WTC11 (cell line): Measurements from ENCODE around the gene COL13A1.

ENCODE experiments used
- CTCF ChIP-seq: fragments of 200-600 bp; IDR thresholded peaks from 2 replicates; pipeline ENCODE4 v1.8.0; 2022; ENCODE audit warnings: antibody characterized with exemption
- MAX ChIP-seq: sonication (generic); formaldehyde crosslinking; IDR thresholded peaks from 2 replicates; pipeline ENCODE4 v1.8.0; 2022; ENCODE audit warnings: mild to moderate bottlenecking, missing genetic modification reagents
- NR2C2 ChIP-seq: sonication (generic); formaldehyde crosslinking; IDR thresholded peaks from 2 replicates; pipeline ENCODE4 v1.8.0; 2022; ENCODE audit warnings: mild to moderate bottlenecking, missing genetic modification reagents
- SP1 ChIP-seq: sonication (generic); formaldehyde crosslinking; conservative IDR thresholded peaks from 2 replicates; pipeline ENCODE4 v1.8.1; 2022; ENCODE audit warnings: missing genetic modification reagents
- ZBTB21 ChIP-seq: sonication (generic); formaldehyde crosslinking; IDR thresholded peaks from 2 replicates; pipeline ENCODE4 v1.8.1; 2023; ENCODE audit warnings: mild to moderate bottlenecking, missing genetic modification reagents, borderline replicate concordance
- ZNF121 ChIP-seq: sonication (generic); formaldehyde crosslinking; IDR thresholded peaks from 2 replicates; pipeline ENCODE4 v1.8.0; 2023; ENCODE audit warnings: missing genetic modification reagents
- ZNF138 ChIP-seq: sonication (generic); formaldehyde crosslinking; conservative IDR thresholded peaks from 2 replicates; pipeline ENCODE4 v1.8.1; 2022; ENCODE audit warnings: mild to moderate bottlenecking, moderate library complexity, missing genetic modification reagents
- TF ChIP-seq, protein P1 (sequence below): sonication (generic); formaldehyde crosslinking; IDR thresholded peaks from 2 replicates; pipeline ENCODE4 v1.8.1; 2023; ENCODE audit warnings: mild to moderate bottlenecking, missing genetic modification reagents, moderate library complexity

DNA sequence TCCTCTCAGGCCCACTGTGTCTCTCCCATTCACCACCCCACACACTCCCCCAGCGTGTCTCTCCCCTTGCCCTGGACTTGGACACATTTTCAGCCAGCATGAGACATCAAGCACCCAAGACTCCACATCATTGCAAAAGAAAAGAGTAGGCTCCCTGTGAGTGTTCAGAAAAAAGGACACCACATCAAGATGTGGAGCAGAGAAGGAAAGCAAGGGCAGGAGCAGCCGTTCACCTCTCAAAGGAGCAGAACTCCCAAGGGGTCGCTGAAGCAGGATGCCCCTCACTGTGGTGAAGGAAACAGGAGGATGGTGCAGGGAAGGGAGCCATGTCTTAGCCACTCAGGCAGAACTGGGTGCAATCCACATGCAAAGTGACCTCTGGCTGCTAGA, 161.0 kb downstream of the COL13A1 start:
- TF ChIP-seq CTCF (no peak), ZNF138 (CRISPR knock-in tag) (no peak), NR2C2 (CRISPR knock-in tag) (no peak), SP1 (CRISPR knock-in tag) (no peak), MAX (no peak), ZNF121 (CRISPR knock-in tag) (no peak), ZBTB21 (CRISPR knock-in tag) (no peak)
- TF ChIP-seq, protein P1, sequence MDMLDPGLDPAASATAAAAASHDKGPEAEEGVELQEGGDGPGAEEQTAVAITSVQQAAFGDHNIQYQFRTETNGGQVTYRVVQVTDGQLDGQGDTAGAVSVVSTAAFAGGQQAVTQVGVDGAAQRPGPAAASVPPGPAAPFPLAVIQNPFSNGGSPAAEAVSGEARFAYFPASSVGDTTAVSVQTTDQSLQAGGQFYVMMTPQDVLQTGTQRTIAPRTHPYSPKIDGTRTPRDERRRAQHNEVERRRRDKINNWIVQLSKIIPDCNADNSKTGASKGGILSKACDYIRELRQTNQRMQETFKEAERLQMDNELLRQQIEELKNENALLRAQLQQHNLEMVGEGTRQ = no peak
